Ascending aorta (tissue), 2 donors: Measurements from ENCODE around the gene CREG1. TPM values are rescaled to one million over a fixed set of nuclear protein-coding genes. Genes with fewer than 3 reads are reported as not detected.
"Not testable (repeated sequence)": the region's sequence is repeated elsewhere in the genome, so short reads cannot be mapped to it uniquely, and the experiment has no call there.

ENCODE experiments used
- DNase-seq, 2 donors: peaks; one replicate each; pipeline ENCODE4 v3.0.0-alpha.2; 2019; ENCODE audit warnings: low spot score in 2 of 2
- H3K27ac ChIP-seq, 2 donors: fragments of 200-600 bp; sonication (generic); one replicate each; pipeline ENCODE4 v1.5.1; 2016 to 2017; ENCODE audit warnings: mild to moderate bottlenecking in 1 of 2
- H3K27me3 ChIP-seq: fragments of 200-600 bp; sonication (generic); one replicate; pipeline ENCODE4 v1.5.1; 2017
- H3K36me3 ChIP-seq, 2 donors: fragments of 200-600 bp; sonication (generic); one replicate each; pipeline ENCODE4 v1.5.1; 2016
- H3K4me1 ChIP-seq, 2 donors: fragments of 200-600 bp; sonication (generic); one replicate each; pipeline ENCODE4 v1.5.1; 2016 to 2017; ENCODE audit warnings: mild to moderate bottlenecking in 1 of 2
- H3K4me3 ChIP-seq, 2 donors: fragments of 200-600 bp; sonication (generic); one replicate each; pipeline ENCODE4 v1.5.1; 2016 to 2017; ENCODE audit warnings: mild to moderate bottlenecking in 1 of 2
- H3K9me3 ChIP-seq, 2 donors: fragments of 200-600 bp; sonication (generic); one replicate each; pipeline ENCODE4 v1.5.1; 2016
- CTCF ChIP-seq, 3 experiments: fragments of 200-600 bp in 2 of 3; fragments of 450-650 bp in 1 of 3; sonication (generic) in 2 of 3; IDR thresholded peaks; one replicate each; pipeline ENCODE4 v1.5.1; 2016 to 2019; ENCODE audit warnings: antibody characterized with exemption in 3 of 3, mild to moderate bottlenecking in 1 of 3, moderate library complexity in 1 of 3
- intact Hi-C: fragments of 100-400 bp; cut with DNase I; formaldehyde crosslinking; loops from one replicate; pipeline ENCODE4 v1.15.1; 2023
- total RNA-seq: library from RNA; depleted of rRNA; stranded (reverse); fragments of >200 nt; gene quantifications from one replicate; pipeline ENCODE4 v1.1.0, GENCODE V29; 2016

CREG1 gene
- total RNA-seq, 1 donor from 2014 or later: 170 TPM

- H3K4me3 ChIP-seq: no peak overlapping the region
- no peaks in the 10 kb centered on the region for H3K4me1 ChIP-seq
- H3K36me3 ChIP-seq: no peaks in the 10 kb centered on the region
- intact Hi-C loops: no loop called here
- no peak overlapping the region for H3K27ac ChIP-seq
- DNase-seq: no peak
- H3K27me3 ChIP-seq: no peaks in the 10 kb centered on the region
- H3K9me3 ChIP-seq: no peaks in the 10 kb centered on the region
- TF ChIP-seq CTCF (IDR thresholded peaks at IDR 0.05): no peak
Measured at GRCh38 chr1:167562702-167563101, 9.1 kb upstream of the CREG1 start.

- Histone ChIP-seq H3K9me3 (no peaks in the 10 kb centered on the region), H3K36me3 (no peaks in the 10 kb centered on the region), H3K27ac (no peak overlapping the region), H3K4me1 (no peaks in the 10 kb centered on the region), H3K27me3 (no peaks in the 10 kb centered on the region), H3K4me3 (no peak overlapping the region)
- no peak for TF ChIP-seq CTCF (IDR thresholded peaks at IDR 0.05)
- no peak for DNase-seq
- intact Hi-C loops: no loop called here
Measured at GRCh38 chr1:167561753-167562152, 8.2 kb upstream of the CREG1 start.

GRCh38 chr1:167555971-167556714, 2.6 kb upstream of the CREG1 start:
- H3K27me3 ChIP-seq: no peaks in the 10 kb centered on the region
- no peaks in the 10 kb centered on the region for H3K36me3 ChIP-seq
- no peak overlapping the region for H3K27ac ChIP-seq
- intact Hi-C loops: loop anchor here (5.0 to 10.0 kb wide), 2 partner anchors 131 to 1929 kb away; partner anchors contain the start of gene SLC19A2
- H3K4me3 ChIP-seq: no peak overlapping the region
- H3K9me3 ChIP-seq: no peaks in the 10 kb centered on the region
- H3K4me1 ChIP-seq: peaks cover 0 to 7% of the 10 kb centered on the region in 2 donors
- peak; percentile 74 to 85 (median 85) for TF ChIP-seq CTCF (IDR thresholded peaks at IDR 0.05)
- peak in 1 of 2 donors; percentile 93 for DNase-seq

- H3K27me3 ChIP-seq, DNase-seq, H3K9me3 ChIP-seq, H3K27ac ChIP-seq, H3K4me1 ChIP-seq, H3K4me3 ChIP-seq, H3K36me3 ChIP-seq: not testable (repeated sequence)
- intact Hi-C loops: loop anchor here (5.0 to 10.0 kb wide), 2 partner anchors 132 to 1930 kb away; partner anchors contain the start of gene SLC19A2
Measured at GRCh38 chr1:167555072-167555471, 1.5 kb upstream of the CREG1 start.

GRCh38 chr1:167554028-167554779, 642 bp upstream of the CREG1 start:
- TF ChIP-seq CTCF (IDR thresholded peaks at IDR 0.05): no peak
- Histone ChIP-seq H3K27ac (peak overlapping the region; percentile 74 to 80), H3K4me1 (peaks cover 0 to 7% of the 10 kb centered on the region in 2 donors), H3K36me3 (no peaks in the 10 kb centered on the region), H3K9me3 (no peaks in the 10 kb centered on the region), H3K4me3 (peak overlapping the region; percentile 77 to 85), H3K27me3 (no peaks in the 10 kb centered on the region)
- no peak for DNase-seq
- intact Hi-C loops: loop anchor here (5.0 to 10.0 kb wide), 5 partner anchors 97 to 1931 kb away; partner anchors contain the start of genes POU2F1, SFT2D2 and SLC19A2

GRCh38 chr1:167551362-167551761, 2.2 kb downstream of the CREG1 start:
- H3K9me3 ChIP-seq: no peaks in the 10 kb centered on the region
- no peak for DNase-seq
- TF ChIP-seq CTCF (IDR thresholded peaks at IDR 0.05): no peak
- peaks cover 0 to 10% of the 10 kb centered on the region in 2 donors for H3K4me1 ChIP-seq
- intact Hi-C loops: loop anchor here (5.0 to 10.0 kb wide), 5 partner anchors 94 to 1933 kb away; partner anchors contain the start of genes POU2F1, SFT2D2 and SLC19A2
- peaks cover 3 to 5% of the 10 kb centered on the region in 2 donors for H3K36me3 ChIP-seq
- no peaks in the 10 kb centered on the region for H3K27me3 ChIP-seq
- peak overlapping the region in 1 of 2 donors; percentile 25 for H3K27ac ChIP-seq
- no peak overlapping the region for H3K4me3 ChIP-seq
